PFSK-1 (cell line): ENCODE results near the gene XRRA1.

ENCODE experiments used
- FOXP2 ChIP-seq: optimal IDR thresholded peaks from 2 replicates; pipeline ENCODE3; 2011; ENCODE audit warnings: borderline replicate concordance, control low read depth, inconsistent platforms; ENCODE audit not compliant: insufficient read depth; ENCODE audit errors: extremely low read length, extremely low read depth
- POLR2AphosphoS5 ChIP-seq: IDR thresholded peaks from 2 replicates; pipeline ENCODE4 v1.6.1; 2012; ENCODE audit warnings: low read depth, mild to moderate bottlenecking, control low read depth, low read length, moderate library complexity
- SIN3A ChIP-seq: IDR thresholded peaks from 2 replicates; pipeline ENCODE4 v1.6.1; 2012; ENCODE audit warnings: mild to moderate bottlenecking, low read length, moderate library complexity, borderline replicate concordance; ENCODE audit not compliant: insufficient read depth
- TAF1 ChIP-seq: IDR thresholded peaks from 2 replicates; pipeline ENCODE4 v1.6.1; 2012; ENCODE audit warnings: low read length, control low read depth, borderline replicate concordance; ENCODE audit not compliant: insufficient read depth
- TF ChIP-seq, protein P1 (sequence below), 2 experiments: IDR thresholded peaks; 2 replicates each; pipeline versions ENCODE4 v1.6.1 to v1.8.0; 2011 to 2012; ENCODE audit warnings: low read depth in 2 of 2, low read length in 2 of 2, control low read depth in 1 of 2, inconsistent platforms in 1 of 2, mild to moderate bottlenecking in 1 of 2, moderate library complexity in 1 of 2; ENCODE audit not compliant: insufficient read depth in 1 of 2

The XRRA1 gene

GRCh38 chr11:74863410-74863809, 85.5 kb downstream of the XRRA1 start:
- TF ChIP-seq, protein P1, sequence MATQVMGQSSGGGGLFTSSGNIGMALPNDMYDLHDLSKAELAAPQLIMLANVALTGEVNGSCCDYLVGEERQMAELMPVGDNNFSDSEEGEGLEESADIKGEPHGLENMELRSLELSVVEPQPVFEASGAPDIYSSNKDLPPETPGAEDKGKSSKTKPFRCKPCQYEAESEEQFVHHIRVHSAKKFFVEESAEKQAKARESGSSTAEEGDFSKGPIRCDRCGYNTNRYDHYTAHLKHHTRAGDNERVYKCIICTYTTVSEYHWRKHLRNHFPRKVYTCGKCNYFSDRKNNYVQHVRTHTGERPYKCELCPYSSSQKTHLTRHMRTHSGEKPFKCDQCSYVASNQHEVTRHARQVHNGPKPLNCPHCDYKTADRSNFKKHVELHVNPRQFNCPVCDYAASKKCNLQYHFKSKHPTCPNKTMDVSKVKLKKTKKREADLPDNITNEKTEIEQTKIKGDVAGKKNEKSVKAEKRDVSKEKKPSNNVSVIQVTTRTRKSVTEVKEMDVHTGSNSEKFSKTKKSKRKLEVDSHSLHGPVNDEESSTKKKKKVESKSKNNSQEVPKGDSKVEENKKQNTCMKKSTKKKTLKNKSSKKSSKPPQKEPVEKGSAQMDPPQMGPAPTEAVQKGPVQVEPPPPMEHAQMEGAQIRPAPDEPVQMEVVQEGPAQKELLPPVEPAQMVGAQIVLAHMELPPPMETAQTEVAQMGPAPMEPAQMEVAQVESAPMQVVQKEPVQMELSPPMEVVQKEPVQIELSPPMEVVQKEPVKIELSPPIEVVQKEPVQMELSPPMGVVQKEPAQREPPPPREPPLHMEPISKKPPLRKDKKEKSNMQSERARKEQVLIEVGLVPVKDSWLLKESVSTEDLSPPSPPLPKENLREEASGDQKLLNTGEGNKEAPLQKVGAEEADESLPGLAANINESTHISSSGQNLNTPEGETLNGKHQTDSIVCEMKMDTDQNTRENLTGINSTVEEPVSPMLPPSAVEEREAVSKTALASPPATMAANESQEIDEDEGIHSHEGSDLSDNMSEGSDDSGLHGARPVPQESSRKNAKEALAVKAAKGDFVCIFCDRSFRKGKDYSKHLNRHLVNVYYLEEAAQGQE (IDR thresholded peaks at IDR 0.05; ENCODE audit: insufficient read depth in 1 of 2, low read depth in 2 of 2, low read length in 2 of 2): no peak
- TF ChIP-seq FOXP2 (no peak), POLR2AphosphoS5 (no peak), TAF1 (no peak), SIN3A (no peak)

DNA sequence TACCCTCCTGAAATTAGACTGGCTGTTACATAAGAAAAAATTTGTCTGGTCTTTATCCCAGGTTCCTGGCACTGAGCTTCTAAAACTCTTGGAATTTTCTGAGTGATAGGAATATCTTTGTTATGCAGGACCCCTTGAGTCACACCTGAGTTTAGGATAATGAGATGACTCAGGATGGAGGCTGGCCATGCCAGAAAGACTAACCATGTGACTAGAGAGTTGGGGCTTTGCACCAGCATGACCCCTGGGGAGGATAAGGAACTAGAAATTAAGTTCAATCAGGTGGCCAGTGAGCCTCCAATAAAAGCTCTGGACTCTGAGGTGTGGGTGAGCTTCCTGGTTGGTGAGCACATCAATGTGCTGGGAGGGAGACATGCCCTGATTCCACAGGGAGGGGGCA, 88.1 kb downstream of the XRRA1 start:
- TF ChIP-seq POLR2AphosphoS5 (no peak), FOXP2 (no peak), TAF1 (no peak), SIN3A (no peak)
- TF ChIP-seq, protein P1 (IDR thresholded peaks at IDR 0.05; ENCODE audit: insufficient read depth in 1 of 2, low read depth in 2 of 2, low read length in 2 of 2): no peak

GRCh38 chr11:74853223-74853622, 95.7 kb downstream of the XRRA1 start:
- no peak for TF ChIP-seq SIN3A
- TF ChIP-seq, protein P1 (IDR thresholded peaks at IDR 0.05; ENCODE audit: insufficient read depth in 1 of 2, low read depth in 2 of 2, low read length in 2 of 2): no peak
- no peak for TF ChIP-seq FOXP2
- no peak for TF ChIP-seq POLR2AphosphoS5

GRCh38 chr11:74849525-74850391, 99.1 kb downstream of the XRRA1 start:
- TF ChIP-seq, protein P1 (IDR thresholded peaks at IDR 0.05; ENCODE audit: insufficient read depth in 1 of 2, low read depth in 2 of 2, low read length in 2 of 2): no peak
- TF ChIP-seq POLR2AphosphoS5 (no peak), TAF1 (no peak), FOXP2 (no peak), SIN3A (no peak)

GRCh38 chr11:74847895-74848294, 101.0 kb downstream of the XRRA1 start:
- TF ChIP-seq, protein P1 (IDR thresholded peaks at IDR 0.05; ENCODE audit: insufficient read depth in 1 of 2, low read depth in 2 of 2, low read length in 2 of 2): no peak
- TF ChIP-seq POLR2AphosphoS5: no peak
- no peak for TF ChIP-seq FOXP2
- no peak for TF ChIP-seq SIN3A
- no peak for TF ChIP-seq TAF1
